ENCODE results near the gene DSCAML1.
A peak's percentile ranks its signal among the peaks of the same experiment; 100 is the strongest.

The DSCAML1 gene

GRCh38 chr11:117821431-117821830 lies 24.4 kb upstream of the DSCAML1 start:
- no peak overlapping the region for H3K4me3 ChIP-seq (replicated peaks; ENCODE audit: low read depth, low read length)
- TF ChIP-seq, protein P1, sequence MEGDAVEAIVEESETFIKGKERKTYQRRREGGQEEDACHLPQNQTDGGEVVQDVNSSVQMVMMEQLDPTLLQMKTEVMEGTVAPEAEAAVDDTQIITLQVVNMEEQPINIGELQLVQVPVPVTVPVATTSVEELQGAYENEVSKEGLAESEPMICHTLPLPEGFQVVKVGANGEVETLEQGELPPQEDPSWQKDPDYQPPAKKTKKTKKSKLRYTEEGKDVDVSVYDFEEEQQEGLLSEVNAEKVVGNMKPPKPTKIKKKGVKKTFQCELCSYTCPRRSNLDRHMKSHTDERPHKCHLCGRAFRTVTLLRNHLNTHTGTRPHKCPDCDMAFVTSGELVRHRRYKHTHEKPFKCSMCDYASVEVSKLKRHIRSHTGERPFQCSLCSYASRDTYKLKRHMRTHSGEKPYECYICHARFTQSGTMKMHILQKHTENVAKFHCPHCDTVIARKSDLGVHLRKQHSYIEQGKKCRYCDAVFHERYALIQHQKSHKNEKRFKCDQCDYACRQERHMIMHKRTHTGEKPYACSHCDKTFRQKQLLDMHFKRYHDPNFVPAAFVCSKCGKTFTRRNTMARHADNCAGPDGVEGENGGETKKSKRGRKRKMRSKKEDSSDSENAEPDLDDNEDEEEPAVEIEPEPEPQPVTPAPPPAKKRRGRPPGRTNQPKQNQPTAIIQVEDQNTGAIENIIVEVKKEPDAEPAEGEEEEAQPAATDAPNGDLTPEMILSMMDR (IDR thresholded peaks at IDR 0.05; ENCODE audit: low read length, missing control alignments) = no peak
- DNase-seq (ENCODE audit: low read depth) = no peak

- no peak for DNase-seq (ENCODE audit: low read depth)
- H3K4me3 ChIP-seq (replicated peaks; ENCODE audit: low read depth, low read length) = no peak overlapping the region
- TF ChIP-seq, protein P1 (IDR thresholded peaks at IDR 0.05; ENCODE audit: low read length, missing control alignments) = no peak
Observed at GRCh38 chr11:117820516-117820915, 23.5 kb upstream of the DSCAML1 start.

DNA sequence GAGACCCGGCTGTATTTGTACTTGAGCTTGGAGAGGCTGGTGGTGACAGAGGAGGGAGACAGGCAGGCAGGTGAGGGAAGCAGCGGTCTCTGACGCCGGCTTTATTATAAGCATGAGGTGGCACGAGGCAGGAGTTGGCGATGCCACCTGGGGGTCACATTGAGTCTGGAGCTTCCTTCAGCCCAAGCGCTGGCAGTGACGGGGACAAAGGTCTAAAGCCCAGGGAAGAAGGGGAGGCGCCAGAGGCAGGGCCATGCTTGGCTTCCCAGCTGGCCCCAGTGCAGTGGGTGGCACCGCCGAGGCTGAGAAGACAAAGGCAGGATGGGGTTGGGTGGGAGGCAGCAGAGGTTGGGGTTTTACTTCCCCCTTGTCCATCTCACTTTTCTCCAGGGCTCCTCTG lies 23.1 kb upstream of the DSCAML1 start:
- no peak overlapping the region for H3K4me3 ChIP-seq (replicated peaks; ENCODE audit: low read depth, low read length)
- no peak for DNase-seq (ENCODE audit: low read depth)
- TF ChIP-seq, protein P1 (IDR thresholded peaks at IDR 0.05; ENCODE audit: low read length, missing control alignments) = no peak

DNA sequence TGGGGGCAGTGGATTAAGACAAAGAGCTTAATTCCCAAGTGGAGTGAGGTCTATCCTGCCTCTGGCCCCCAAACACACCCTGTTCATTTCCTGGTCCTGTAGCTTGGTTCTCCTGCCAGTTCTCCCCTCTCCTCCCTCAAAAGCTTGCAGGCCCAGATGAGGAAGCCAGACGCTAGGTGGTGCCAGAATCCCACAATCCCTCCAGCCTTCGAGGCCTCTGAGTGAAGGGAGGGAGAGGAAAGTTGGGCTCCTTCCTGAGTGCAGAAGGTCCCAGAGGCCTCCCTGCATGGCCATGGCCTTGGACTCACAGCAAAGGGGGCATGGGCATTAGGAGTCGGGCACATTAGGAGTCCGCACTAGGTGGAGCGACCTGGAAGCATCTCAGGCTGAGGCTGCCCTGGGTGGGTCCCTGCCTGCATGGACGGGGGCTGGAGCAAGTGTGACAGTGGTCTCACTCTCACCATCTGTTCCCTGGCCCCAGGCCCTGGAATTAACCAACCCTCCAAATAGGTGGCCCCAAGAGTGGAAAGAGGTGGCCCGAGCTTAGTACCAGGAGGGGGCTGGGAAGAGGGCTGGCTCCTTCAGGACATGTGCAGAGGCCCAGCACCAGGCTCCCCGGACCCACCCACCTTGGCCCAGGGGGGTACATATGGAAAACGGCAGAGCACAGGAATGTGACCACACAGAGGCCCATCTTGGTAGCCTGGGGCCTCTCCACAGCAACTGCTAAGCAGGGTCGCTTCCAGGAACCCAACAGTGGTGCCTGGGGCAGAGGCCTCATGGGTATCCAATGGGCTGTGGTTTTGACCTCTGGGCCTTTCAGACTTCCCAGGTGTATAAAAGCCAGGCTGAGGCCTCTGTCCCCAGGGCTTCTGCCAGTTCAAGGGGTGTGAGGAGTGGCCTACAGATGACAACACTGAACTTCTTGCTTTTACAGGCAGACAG lies 22.4 kb upstream of the DSCAML1 start:
- DNase-seq (ENCODE audit: low read depth) = peak; percentile 85
- TF ChIP-seq, protein P1 (IDR thresholded peaks at IDR 0.05; ENCODE audit: low read length, missing control alignments) = peak; percentile 97
- no peak overlapping the region for H3K4me3 ChIP-seq (replicated peaks; ENCODE audit: low read depth, low read length)

- H3K4me3 ChIP-seq (replicated peaks; ENCODE audit: low read depth, low read length) = no peak overlapping the region
- TF ChIP-seq, protein P1 (IDR thresholded peaks at IDR 0.05; ENCODE audit: low read length, missing control alignments) = no peak
- peak; percentile 53 for DNase-seq (ENCODE audit: low read depth)
Observed at GRCh38 chr11:117818041-117818873, 21.2 kb upstream of the DSCAML1 start.

GRCh38 chr11:117817368-117818040 lies 20.5 kb upstream of the DSCAML1 start:
- no peak overlapping the region for H3K4me3 ChIP-seq (replicated peaks; ENCODE audit: low read depth, low read length)
- DNase-seq (ENCODE audit: low read depth) = peak; percentile 84
- TF ChIP-seq, protein P1 (IDR thresholded peaks at IDR 0.05; ENCODE audit: low read length, missing control alignments) = peak; percentile 100
